Body of pancreas (tissue), 4 donors: ENCODE results near the gene NPR1.

Experiments used
- POLR2A ChIP-seq, 3 donors: fragments of 450-650 bp; IDR thresholded peaks; one replicate each; pipeline ENCODE4 v1.6.1; 2016; ENCODE audit warnings: antibody characterized with exemption in 3 of 3, mild to moderate bottlenecking in 2 of 3
- TF ChIP-seq, protein P1 (sequence below), 7 experiments: fragments of 450-650 bp in 4 of 7; fragments of 200-600 bp in 3 of 7; sonication (generic) in 3 of 7; IDR thresholded peaks; one replicate each; pipeline ENCODE4 v1.5.1; 2016 to 2019; ENCODE audit warnings: antibody characterized with exemption in 7 of 7

DNA sequence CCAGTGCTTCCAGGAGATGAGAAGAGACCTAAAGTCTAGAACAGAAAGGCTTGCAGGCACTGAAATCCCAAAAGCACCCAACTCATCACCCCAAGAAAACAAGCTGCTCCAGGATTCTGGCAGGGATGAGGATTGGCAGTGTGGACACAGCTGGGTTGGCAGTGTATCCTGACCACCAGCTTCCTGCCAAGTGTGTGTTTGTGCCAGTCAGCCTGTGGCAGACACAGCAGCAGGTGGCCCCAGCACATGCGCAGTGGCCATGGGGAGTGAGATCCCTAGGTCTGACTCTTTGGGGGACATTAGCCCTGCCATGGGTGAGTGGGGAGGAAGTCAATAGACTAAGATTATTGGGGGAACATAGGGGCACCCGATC is 28.6 kb upstream of the NPR1 start:
- TF ChIP-seq, protein P1, sequence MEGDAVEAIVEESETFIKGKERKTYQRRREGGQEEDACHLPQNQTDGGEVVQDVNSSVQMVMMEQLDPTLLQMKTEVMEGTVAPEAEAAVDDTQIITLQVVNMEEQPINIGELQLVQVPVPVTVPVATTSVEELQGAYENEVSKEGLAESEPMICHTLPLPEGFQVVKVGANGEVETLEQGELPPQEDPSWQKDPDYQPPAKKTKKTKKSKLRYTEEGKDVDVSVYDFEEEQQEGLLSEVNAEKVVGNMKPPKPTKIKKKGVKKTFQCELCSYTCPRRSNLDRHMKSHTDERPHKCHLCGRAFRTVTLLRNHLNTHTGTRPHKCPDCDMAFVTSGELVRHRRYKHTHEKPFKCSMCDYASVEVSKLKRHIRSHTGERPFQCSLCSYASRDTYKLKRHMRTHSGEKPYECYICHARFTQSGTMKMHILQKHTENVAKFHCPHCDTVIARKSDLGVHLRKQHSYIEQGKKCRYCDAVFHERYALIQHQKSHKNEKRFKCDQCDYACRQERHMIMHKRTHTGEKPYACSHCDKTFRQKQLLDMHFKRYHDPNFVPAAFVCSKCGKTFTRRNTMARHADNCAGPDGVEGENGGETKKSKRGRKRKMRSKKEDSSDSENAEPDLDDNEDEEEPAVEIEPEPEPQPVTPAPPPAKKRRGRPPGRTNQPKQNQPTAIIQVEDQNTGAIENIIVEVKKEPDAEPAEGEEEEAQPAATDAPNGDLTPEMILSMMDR (IDR thresholded peaks at IDR 0.05) = no peak
- TF ChIP-seq POLR2A (IDR thresholded peaks at IDR 0.05) = no peak
